ENCODE measurements around the gene PTCRA.
"Not testable (repeated sequence)": the region's sequence is repeated elsewhere in the genome, so short reads cannot be mapped to it uniquely, and the experiment has no call there.

PTCRA gene

DNA sequence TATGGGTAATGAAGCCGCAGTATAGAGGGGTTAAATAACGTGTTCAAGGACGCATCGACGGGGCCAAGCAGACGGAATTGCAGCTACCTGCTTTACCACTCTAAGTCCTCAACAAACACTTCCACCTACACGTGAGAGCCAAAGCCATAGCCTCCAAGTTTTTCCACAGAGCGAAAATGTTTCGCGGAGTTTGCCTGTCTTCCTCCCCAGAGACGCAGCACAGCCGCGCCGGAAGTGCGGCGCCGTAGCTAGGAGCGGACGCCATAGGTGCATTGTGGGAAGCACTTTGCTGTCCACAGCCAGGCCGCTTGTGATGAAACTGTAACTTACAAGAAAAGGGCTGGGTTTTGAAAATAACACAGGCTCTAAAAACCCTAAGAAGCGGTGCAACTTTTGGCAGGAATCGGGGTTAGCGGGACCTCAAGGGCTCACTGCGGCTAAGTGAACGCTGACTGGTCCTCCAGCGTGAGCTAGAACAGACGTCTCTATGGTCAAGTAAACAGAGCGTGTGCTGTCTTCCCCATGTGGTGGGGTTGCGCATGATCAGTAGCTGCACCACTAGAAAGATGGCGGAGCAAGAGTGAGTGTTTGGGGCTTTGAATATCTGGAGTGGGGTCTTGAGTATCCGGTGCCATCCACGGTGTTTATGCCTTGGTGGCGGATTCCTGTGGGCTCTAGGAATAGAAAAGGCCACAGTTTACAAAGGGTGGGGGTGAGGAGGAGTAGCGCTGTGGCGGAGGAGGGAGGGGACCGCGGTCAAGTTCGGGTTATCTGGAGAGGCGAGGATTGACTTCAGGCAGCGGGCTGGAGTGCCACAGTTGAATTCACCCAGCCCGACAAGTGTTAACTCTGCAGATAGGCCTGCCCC, 36.2 kb upstream of the PTCRA start, which contains the start of gene RPL7L1:
Gene RPL7L1 (plus strand): TSS at position 245 of the 868 bp plus-strand sequence. CDS start 295 bp downstream, at position 540.
- TF ChIP-seq, protein P1, sequence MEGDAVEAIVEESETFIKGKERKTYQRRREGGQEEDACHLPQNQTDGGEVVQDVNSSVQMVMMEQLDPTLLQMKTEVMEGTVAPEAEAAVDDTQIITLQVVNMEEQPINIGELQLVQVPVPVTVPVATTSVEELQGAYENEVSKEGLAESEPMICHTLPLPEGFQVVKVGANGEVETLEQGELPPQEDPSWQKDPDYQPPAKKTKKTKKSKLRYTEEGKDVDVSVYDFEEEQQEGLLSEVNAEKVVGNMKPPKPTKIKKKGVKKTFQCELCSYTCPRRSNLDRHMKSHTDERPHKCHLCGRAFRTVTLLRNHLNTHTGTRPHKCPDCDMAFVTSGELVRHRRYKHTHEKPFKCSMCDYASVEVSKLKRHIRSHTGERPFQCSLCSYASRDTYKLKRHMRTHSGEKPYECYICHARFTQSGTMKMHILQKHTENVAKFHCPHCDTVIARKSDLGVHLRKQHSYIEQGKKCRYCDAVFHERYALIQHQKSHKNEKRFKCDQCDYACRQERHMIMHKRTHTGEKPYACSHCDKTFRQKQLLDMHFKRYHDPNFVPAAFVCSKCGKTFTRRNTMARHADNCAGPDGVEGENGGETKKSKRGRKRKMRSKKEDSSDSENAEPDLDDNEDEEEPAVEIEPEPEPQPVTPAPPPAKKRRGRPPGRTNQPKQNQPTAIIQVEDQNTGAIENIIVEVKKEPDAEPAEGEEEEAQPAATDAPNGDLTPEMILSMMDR (IDR thresholded peaks at IDR 0.05; ENCODE audit: low read depth, low read length): no peak
- TF ChIP-seq, protein P2, sequence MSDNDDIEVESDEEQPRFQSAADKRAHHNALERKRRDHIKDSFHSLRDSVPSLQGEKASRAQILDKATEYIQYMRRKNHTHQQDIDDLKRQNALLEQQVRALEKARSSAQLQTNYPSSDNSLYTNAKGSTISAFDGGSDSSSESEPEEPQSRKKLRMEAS (IDR thresholded peaks at IDR 0.05; ENCODE audit: low read depth, low read length): peak; percentile 92
- TF ChIP-seq POLR2A (IDR thresholded peaks at IDR 0.05; ENCODE audit: extremely low read depth, insufficient read length) (peak; percentile 89), MYC (IDR thresholded peaks at IDR 0.05; ENCODE audit: low read depth, low read length) (peak; percentile 94)
- peak within 1 kb of the TSS; percentile 90 for H3K4me3 ChIP-seq (ENCODE audit: low read depth, low read length)
- DNase-seq (ENCODE audit: low read depth): peak; percentile 91

DNA sequence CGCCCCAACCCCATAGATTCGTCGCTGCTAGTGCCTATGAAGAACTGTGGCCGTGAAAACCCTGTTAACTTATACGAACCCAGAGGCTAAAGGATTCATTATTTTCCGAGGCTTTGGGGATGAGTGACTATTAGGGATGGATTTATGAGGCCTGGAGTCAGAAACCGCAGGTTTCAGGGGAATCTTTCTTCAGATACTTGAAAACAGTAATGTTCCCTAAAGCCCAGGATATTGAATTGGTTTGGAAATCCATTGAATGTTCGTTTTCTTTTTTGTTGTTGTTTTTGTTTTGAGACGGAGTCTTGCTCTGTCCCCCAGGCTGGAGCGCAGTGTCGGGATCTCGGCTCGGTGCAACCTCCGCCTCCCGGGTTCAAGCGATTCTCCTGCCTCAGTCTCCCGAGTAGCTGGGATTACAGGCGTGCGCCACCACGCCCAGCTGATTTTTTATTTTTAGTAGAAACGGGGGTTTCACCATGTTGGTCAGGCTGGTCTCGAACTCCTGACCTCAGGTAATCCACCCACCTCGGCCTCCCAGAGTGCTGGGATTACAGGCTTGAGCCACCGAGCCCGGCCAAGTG, 35.5 kb upstream of the PTCRA start:
- not testable (repeated sequence) for DNase-seq (ENCODE audit: low read depth)
- H3K4me3 ChIP-seq (ENCODE audit: low read depth, low read length): peak overlapping the region; percentile 90

DNA sequence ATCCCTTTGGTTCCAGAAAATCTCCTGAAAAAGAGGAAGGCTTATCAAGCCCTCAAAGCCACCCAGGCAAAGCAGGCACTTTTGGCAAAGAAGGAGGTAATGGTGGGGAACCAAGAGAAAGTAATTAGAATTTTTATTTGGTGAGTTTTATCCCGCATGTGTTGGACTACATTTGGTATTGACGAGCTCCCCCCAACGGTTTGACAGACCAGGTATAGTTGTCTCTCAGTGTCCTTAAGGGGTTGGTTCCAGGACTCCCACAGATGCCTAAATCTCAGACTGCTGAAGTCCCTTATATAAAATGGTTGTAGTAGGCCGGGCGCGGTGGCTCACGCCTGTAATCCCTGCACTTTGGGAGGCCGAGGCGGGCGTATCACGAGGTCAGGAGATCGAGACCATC, 35.0 kb upstream of the PTCRA start:
- H3K4me3 ChIP-seq (ENCODE audit: low read depth, low read length): peak overlapping the region; percentile 90
- peak; percentile 38 for DNase-seq (ENCODE audit: low read depth)

GRCh38 chr6:42885702-42886101, 30.2 kb upstream of the PTCRA start:
- no peak for TF ChIP-seq POLR2A (IDR thresholded peaks at IDR 0.05; ENCODE audit: extremely low read depth, insufficient read length)
- TF ChIP-seq MYC (IDR thresholded peaks at IDR 0.05; ENCODE audit: low read depth, low read length): no peak
- TF ChIP-seq, protein P2 (IDR thresholded peaks at IDR 0.05; ENCODE audit: low read depth, low read length): no peak
- DNase-seq (ENCODE audit: low read depth): no peak
- no peak overlapping the region for H3K4me3 ChIP-seq (ENCODE audit: low read depth, low read length)

GRCh38 chr6:42888201-42888600, 27.7 kb upstream of the PTCRA start:
- H3K4me3 ChIP-seq (ENCODE audit: low read depth, low read length); DNase-seq (ENCODE audit: low read depth): not testable (repeated sequence)

DNA sequence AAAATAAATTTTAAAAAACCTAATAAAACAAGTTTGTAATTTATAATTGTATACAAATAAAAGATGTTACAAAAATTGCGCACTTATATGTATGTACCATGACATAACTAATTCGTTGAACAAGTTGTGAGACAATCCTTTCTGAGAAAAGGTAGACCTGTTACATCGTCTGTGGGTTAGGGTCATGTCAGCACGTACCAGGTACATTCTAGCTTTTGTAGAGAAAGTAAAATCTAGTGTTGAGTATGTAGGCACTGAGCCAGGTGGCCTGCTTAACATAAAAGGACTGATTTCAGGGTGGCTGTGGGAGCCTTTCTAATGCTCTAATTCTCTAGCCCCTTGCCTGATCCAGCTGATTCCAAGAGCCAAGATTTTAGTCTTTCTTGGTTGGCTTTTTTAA, 26.0 kb upstream of the PTCRA start:
- peak overlapping the region; percentile 71 for H3K4me3 ChIP-seq (ENCODE audit: low read depth, low read length)
- TF ChIP-seq, protein P2 (IDR thresholded peaks at IDR 0.05; ENCODE audit: low read depth, low read length): no peak
- TF ChIP-seq MYC (IDR thresholded peaks at IDR 0.05; ENCODE audit: low read depth, low read length) (no peak), POLR2A (IDR thresholded peaks at IDR 0.05; ENCODE audit: extremely low read depth, insufficient read length) (no peak)
- TF ChIP-seq, protein P1 (IDR thresholded peaks at IDR 0.05; ENCODE audit: low read depth, low read length): no peak
- DNase-seq (ENCODE audit: low read depth): no peak

DNA sequence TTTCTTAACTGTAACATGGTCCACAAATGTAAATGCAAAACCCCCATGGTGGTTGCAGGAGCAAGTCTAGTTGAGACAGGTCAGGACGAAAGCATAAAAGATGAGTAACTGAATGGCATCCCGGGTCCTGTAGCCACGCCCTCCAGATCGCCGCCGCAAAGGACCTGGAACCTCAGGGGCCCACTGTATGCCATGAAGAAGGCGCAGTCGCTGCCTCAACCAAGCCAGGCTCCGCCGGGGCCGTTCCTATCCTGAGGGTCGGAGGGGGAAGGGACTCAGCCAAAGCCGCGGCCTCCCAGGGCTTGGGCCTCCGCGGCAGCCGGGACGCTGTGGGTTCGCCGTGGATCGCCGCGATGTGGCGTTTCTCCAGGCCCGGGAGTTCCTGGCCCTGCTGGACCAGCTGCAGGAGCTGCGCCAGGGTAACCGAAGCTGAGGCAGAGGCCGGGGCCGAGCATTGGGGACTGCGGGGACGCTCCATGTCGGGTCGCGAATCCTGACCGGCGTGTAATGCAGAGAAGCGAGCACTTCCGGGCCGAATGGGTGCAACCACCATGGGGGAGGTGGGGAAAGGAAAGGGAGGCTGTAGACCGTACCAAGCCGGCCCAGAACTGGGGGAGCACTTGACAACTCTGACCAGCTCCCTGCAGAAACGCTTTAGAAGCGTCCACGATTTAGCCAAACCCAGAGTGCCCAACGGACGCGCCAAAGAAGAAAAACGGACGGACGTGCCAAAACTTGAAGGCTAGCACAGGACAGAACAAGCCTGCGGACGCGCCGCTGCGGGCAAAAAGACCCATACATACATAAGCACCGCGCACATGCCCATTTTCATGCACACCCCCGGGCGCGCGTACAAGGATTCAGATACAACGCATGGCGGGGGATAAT, 25.3 kb upstream of the PTCRA start:
- TF ChIP-seq POLR2A (IDR thresholded peaks at IDR 0.05; ENCODE audit: extremely low read depth, insufficient read length): peak; percentile 87
- TF ChIP-seq, protein P1 (IDR thresholded peaks at IDR 0.05; ENCODE audit: low read depth, low read length): no peak
- TF ChIP-seq MYC (IDR thresholded peaks at IDR 0.05; ENCODE audit: low read depth, low read length): peak; percentile 63
- TF ChIP-seq, protein P2 (IDR thresholded peaks at IDR 0.05; ENCODE audit: low read depth, low read length): peak; percentile 60; the same call in 1 of the 2 replicates
- peak overlapping the region; percentile 71 for H3K4me3 ChIP-seq (ENCODE audit: low read depth, low read length)
- DNase-seq (ENCODE audit: low read depth): peak; percentile 99
